Thyroid gland (tissue), 4 donors: ENCODE measurements around the gene MTIF3. TPM values are rescaled to one million over a fixed set of nuclear protein-coding genes. Genes with fewer than 3 reads are reported as not detected.

Source experiments
- DNase-seq, 2 donors: peaks; one replicate each; pipeline ENCODE4 v3.0.0-alpha.2; 2019
- H3K27ac ChIP-seq, 3 donors: fragments of 200-600 bp; sonication (generic); 1 replicate in 2 of 3; 2 replicates in 1 of 3; pipeline ENCODE4 v1.5.1; 2016 to 2019; ENCODE audit warnings: mild to moderate bottlenecking in 1 of 3, moderate library complexity in 1 of 3
- H3K27me3 ChIP-seq: fragments of 200-600 bp; sonication (generic); one replicate; pipeline ENCODE4 v1.5.1; 2019
- H3K36me3 ChIP-seq, 2 donors: fragments of 200-600 bp; sonication (generic); one replicate each; pipeline ENCODE4 v1.5.1; 2016 to 2019
- H3K4me1 ChIP-seq, 2 donors: fragments of 200-600 bp; sonication (generic); one replicate each; pipeline ENCODE4 v1.5.1; 2017 to 2019
- H3K4me3 ChIP-seq, 3 donors: fragments of 200-600 bp; sonication (generic); replicated peaks in 1 of 3; 1 replicate in 2 of 3; 2 replicates in 1 of 3; pipeline ENCODE4 v1.5.1; 2016; ENCODE audit warnings: mild to moderate bottlenecking in 1 of 3
- H3K9me3 ChIP-seq: fragments of 200-600 bp; sonication (generic); one replicate; pipeline ENCODE4 v1.5.1; 2017
- CTCF ChIP-seq, 6 experiments: fragments of 200-600 bp in 3 of 6; fragments of 450-650 bp in 3 of 6; sonication (generic) in 3 of 6; IDR thresholded peaks; one replicate each; pipeline ENCODE4 v1.5.1; 2016 to 2019; ENCODE audit warnings: antibody characterized with exemption in 6 of 6, mild to moderate bottlenecking in 2 of 6, inconsistent platforms in 1 of 6, moderate library complexity in 1 of 6
- POLR2A ChIP-seq, 2 donors: fragments of 450-650 bp; IDR thresholded peaks; one replicate each; pipeline ENCODE4 v1.6.1; 2017; ENCODE audit warnings: antibody characterized with exemption in 2 of 2, mild to moderate bottlenecking in 2 of 2, moderate library complexity in 1 of 2
- WGBS, 2 donors: methylation state at CpG; one replicate each; pipeline ENCODE4 v1.1.5; 2017; 5-methylcytosine and 5-hydroxymethylcytosine counted together
- intact Hi-C: fragments of 100-400 bp; cut with DNase I; formaldehyde crosslinking; loops from one replicate; pipeline ENCODE4 v1.15.1; 2023
- total RNA-seq, 4 donors: library from RNA; depleted of rRNA; stranded (reverse); fragments of >200 nt; gene quantifications; one replicate each; pipeline ENCODE4 v1.2.3, GENCODE V29; 2016

The MTIF3 gene
- total RNA-seq, 4 donors from 2014 or later: 36.4 to 68.2 (median 54.8) TPM

- Histone ChIP-seq H3K36me3 (no peaks in the 10 kb centered on the region), H3K27ac (no peak overlapping the region), H3K4me1 (no peaks in the 10 kb centered on the region), H3K9me3 (no peaks in the 10 kb centered on the region), H3K4me3 (no peak overlapping the region), H3K27me3 (no peaks in the 10 kb centered on the region)
- intact Hi-C loops: no loop called here
- WGBS, 2 donors: 70 to 77% methylated on average over 3 of the region's 3 CpGs
- no peak for DNase-seq
- TF ChIP-seq POLR2A (IDR thresholded peaks at IDR 0.05) (no peak), CTCF (IDR thresholded peaks at IDR 0.05) (no peak)
Measured at GRCh38 chr13:27495551-27495950, 45.2 kb upstream of the MTIF3 start.

DNA sequence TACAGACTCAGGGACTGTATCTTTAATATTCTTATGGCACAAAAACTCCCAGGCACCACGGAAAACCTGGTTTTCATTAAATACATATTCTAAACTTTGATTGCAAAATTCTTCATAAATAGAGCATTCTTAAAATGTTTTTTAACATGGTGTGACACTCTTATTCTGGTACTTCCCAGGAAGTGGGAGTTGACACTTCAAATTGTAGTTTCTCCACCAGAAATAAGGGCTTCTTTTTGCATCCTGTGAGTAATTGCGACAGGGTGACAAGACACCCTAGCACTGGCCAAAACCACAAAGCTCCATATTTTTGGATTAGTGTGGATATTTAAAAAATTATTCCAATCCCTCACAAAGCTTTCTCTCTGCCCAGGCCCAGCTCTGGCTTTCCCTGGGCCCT is 43.6 kb upstream of the MTIF3 start:
- Histone ChIP-seq H3K27me3 (no peaks in the 10 kb centered on the region), H3K36me3 (no peaks in the 10 kb centered on the region), H3K9me3 (no peaks in the 10 kb centered on the region), H3K4me1 (no peaks in the 10 kb centered on the region), H3K4me3 (no peak overlapping the region), H3K27ac (no peak overlapping the region)
- intact Hi-C loops: no loop called here
- no peak for DNase-seq
- 74 to 78% methylated on average over 2 of the region's 2 CpGs for WGBS, 2 donors
- TF ChIP-seq CTCF (IDR thresholded peaks at IDR 0.05): no peak
- TF ChIP-seq POLR2A (IDR thresholded peaks at IDR 0.05): no peak

DNA sequence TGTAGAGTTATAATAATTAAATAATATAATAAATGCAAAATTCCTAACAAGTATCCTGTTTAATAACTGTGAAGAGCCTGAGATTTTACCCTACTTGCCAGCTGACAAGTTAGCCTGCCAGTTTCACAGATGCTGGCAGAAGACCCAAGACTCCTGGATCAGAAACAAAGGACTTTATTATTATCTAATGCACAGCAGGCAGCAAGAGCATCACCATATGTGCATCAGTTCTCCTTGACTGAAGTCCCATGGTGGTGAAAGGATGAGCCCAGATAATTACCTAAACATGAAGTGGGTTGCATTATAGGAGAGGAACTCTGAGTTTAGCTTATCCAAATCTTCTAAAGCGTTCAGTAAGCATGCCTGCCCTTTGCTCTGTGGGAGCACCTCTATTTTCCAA is 39.1 kb upstream of the MTIF3 start:
- Histone ChIP-seq H3K36me3 (no peaks in the 10 kb centered on the region), H3K9me3 (no peaks in the 10 kb centered on the region), H3K4me1 (no peaks in the 10 kb centered on the region), H3K4me3 (no peak overlapping the region), H3K27ac (no peak overlapping the region), H3K27me3 (no peaks in the 10 kb centered on the region)
- no peak for DNase-seq
- 69 to 77% methylated on average over 1 of the region's 1 CpG for WGBS, 2 donors
- intact Hi-C loops: no loop called here
- TF ChIP-seq POLR2A (IDR thresholded peaks at IDR 0.05) (no peak), CTCF (IDR thresholded peaks at IDR 0.05) (no peak)

GRCh38 chr13:27487776-27488175 is 37.4 kb upstream of the MTIF3 start:
- WGBS, 2 donors: 60 to 72% methylated on average over 5 of the region's 5 CpGs
- no peaks in the 10 kb centered on the region for H3K4me1 ChIP-seq
- DNase-seq: no peak
- no peak overlapping the region for H3K27ac ChIP-seq
- no peak for TF ChIP-seq POLR2A (IDR thresholded peaks at IDR 0.05)
- no peak for TF ChIP-seq CTCF (IDR thresholded peaks at IDR 0.05)
- H3K9me3 ChIP-seq: no peaks in the 10 kb centered on the region
- intact Hi-C loops: no loop called here
- H3K36me3 ChIP-seq: no peaks in the 10 kb centered on the region
- no peak overlapping the region for H3K4me3 ChIP-seq
- no peaks in the 10 kb centered on the region for H3K27me3 ChIP-seq

GRCh38 chr13:27483421-27483820 is 33.1 kb upstream of the MTIF3 start:
- intact Hi-C loops: loop anchor here (5.0 kb wide), 1 partner anchor 344 kb away; no protein-coding TSS in a partner anchor

More at GRCh38 chr13:27483421-27483820, 33.1 kb upstream of the MTIF3 start:
- no peaks in the 10 kb centered on the region for H3K36me3 ChIP-seq
- no peaks in the 10 kb centered on the region for H3K27me3 ChIP-seq
- 82 to 95% methylated on average over 7 to 11 of the region's 11 CpGs for WGBS, 2 donors
- no peak overlapping the region for H3K27ac ChIP-seq
- no peak overlapping the region for H3K4me3 ChIP-seq
- H3K9me3 ChIP-seq: no peaks in the 10 kb centered on the region
- TF ChIP-seq CTCF (IDR thresholded peaks at IDR 0.05) (no peak), POLR2A (IDR thresholded peaks at IDR 0.05) (no peak)
- no peak for DNase-seq
- no peaks in the 10 kb centered on the region for H3K4me1 ChIP-seq
